ENCODE measurements around the gene ANKRD40CL. TPM values are rescaled to one million over a fixed set of nuclear protein-coding genes. Genes with fewer than 3 reads are reported as not detected.

Gene ANKRD40CL
- total RNA-seq, 2 experiments from 2014 or later, result not detected

DNA sequence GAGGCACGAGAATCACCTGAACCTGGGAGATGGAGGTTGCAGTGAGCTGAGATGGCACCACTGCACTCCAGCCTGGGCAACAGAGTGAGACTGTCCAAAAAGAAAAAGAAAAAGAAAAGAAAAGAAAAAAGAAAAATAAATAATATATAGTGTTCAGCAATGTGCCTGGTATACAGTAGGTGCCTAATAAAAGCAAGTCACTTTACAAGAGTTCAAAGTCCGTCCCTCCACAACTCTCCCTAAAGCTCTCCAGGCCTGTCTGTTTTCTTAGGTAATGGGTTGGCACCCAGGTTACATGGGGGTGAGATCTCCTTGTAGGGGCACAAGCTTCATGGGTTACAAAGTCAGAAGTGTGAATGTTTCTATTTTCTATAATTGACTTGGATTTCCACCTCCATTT, 16.6 kb upstream of the ANKRD40CL start:
- no peak overlapping the region for H3K27ac ChIP-seq (ENCODE audit: low read depth in 1 of 2, low read length in 2 of 2)
- Mint-ChIP-seq H3K4me3 (no peak overlapping the region), H3K9me3 (no peaks in the 10 kb centered on the region), H3K27me3 (peaks cover 5% of the 10 kb centered on the region), H3K27ac (no peak overlapping the region), H3K36me3 (ENCODE audit: low read depth) (no peaks in the 10 kb centered on the region), H3K4me1 (ENCODE audit: low read depth) (peaks cover 29% of the 10 kb centered on the region)
- POLR2A ChIA-PET, result interaction anchor here (0.6 to 2.1 kb wide), 2 partner anchors 82 to 422 kb away, joined by 3 to 6 read pairs; partner anchors contain the start of gene TOB1
- H3K36me3 ChIP-seq (ENCODE audit: insufficient read depth, low read length), result no peaks in the 10 kb centered on the region
- TF ChIP-seq, protein P1, sequence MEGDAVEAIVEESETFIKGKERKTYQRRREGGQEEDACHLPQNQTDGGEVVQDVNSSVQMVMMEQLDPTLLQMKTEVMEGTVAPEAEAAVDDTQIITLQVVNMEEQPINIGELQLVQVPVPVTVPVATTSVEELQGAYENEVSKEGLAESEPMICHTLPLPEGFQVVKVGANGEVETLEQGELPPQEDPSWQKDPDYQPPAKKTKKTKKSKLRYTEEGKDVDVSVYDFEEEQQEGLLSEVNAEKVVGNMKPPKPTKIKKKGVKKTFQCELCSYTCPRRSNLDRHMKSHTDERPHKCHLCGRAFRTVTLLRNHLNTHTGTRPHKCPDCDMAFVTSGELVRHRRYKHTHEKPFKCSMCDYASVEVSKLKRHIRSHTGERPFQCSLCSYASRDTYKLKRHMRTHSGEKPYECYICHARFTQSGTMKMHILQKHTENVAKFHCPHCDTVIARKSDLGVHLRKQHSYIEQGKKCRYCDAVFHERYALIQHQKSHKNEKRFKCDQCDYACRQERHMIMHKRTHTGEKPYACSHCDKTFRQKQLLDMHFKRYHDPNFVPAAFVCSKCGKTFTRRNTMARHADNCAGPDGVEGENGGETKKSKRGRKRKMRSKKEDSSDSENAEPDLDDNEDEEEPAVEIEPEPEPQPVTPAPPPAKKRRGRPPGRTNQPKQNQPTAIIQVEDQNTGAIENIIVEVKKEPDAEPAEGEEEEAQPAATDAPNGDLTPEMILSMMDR (IDR thresholded peaks at IDR 0.05), result no peak
- H3K4me1 ChIP-seq (ENCODE audit: insufficient read depth, low read length), result peaks cover 35% of the 10 kb centered on the region
- no peaks in the 10 kb centered on the region for H3K9me3 ChIP-seq (ENCODE audit: control insufficient read depth in 1 of 2, insufficient read depth in 1 of 2, low read length in 2 of 2)
- ATAC-seq (ENCODE audit: poor library complexity), result no peak
- H3K4me3 ChIP-seq (ENCODE audit: low read length), result no peak overlapping the region
- CTCF ChIA-PET, result interaction anchor here (1.1 to 1.6 kb wide), 2 partner anchors 69 to 174 kb away, joined by 4 to 6 read pairs; no protein-coding TSS in a partner anchor
- H3K27me3 ChIP-seq (ENCODE audit: control insufficient read depth in 1 of 2, insufficient read depth in 2 of 2, low read length in 2 of 2), result no peaks in the 10 kb centered on the region
- no peak for DNase-seq
- intact Hi-C loops (cut with DNase I, micrococcal nuclease), result loop anchor here (1.0 kb wide), 2 partner anchors 58 to 172 kb away; no protein-coding TSS in a partner anchor

DNA sequence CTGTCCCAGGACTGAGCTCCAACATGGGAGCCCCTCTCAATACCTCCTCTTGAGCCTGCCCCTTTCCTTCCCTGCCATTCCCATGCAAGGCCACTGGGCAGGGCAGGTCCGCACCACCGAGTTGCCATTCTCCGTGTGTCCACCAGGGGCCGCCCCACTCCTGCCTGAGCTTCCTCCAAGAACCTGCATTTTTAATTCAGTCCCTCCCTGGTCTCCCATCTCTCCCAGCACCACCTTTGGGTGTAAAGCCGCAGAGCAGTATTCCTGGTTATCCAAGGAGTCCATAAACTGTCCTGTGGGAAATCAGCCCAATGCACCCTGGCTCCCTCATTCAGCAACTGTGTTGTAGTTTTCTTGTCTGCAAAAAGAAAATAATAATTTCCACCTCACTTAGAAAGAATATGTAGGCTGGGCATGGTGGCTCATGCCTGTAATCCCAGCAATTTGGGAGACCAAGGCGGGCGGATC, 15.9 kb upstream of the ANKRD40CL start:
- ChIA-PET POLR2A (interaction anchor here (0.6 to 2.1 kb wide), 4 partner anchors 21 to 83 kb away, joined by 3 to 6 read pairs (median 4); partner anchors contain the start of gene TOB1), CTCF (interaction anchor here (0.5 to 1.6 kb wide), 20 partner anchors 10 to 182 kb away, joined by 3 to 9 read pairs (median 4); partner anchors contain the start of gene ANKRD40CL)
- H3K4me1 ChIP-seq (ENCODE audit: insufficient read depth, low read length), result peaks cover 36% of the 10 kb centered on the region
- H3K4me3 ChIP-seq (ENCODE audit: low read length), result no peak overlapping the region
- H3K27me3 ChIP-seq (ENCODE audit: control insufficient read depth in 1 of 2, insufficient read depth in 2 of 2, low read length in 2 of 2), result no peaks in the 10 kb centered on the region
- no peak overlapping the region for H3K27ac ChIP-seq (ENCODE audit: low read depth in 1 of 2, low read length in 2 of 2)
- intact Hi-C loops (cut with DNase I, micrococcal nuclease), result loop anchor here (1.0 kb wide), 2 partner anchors 59 to 173 kb away; no protein-coding TSS in a partner anchor
- H3K27me3 Mint-ChIP-seq, result peaks cover 5% of the 10 kb centered on the region
- H3K4me1 Mint-ChIP-seq (ENCODE audit: low read depth), result peaks cover 35% of the 10 kb centered on the region
- TF ChIP-seq, protein P1 (IDR thresholded peaks at IDR 0.05), result peak; percentile 95
- H3K9me3 Mint-ChIP-seq, result no peaks in the 10 kb centered on the region
- H3K4me3 Mint-ChIP-seq, result peak overlapping the region; percentile 48
- H3K36me3 ChIP-seq (ENCODE audit: insufficient read depth, low read length), result no peaks in the 10 kb centered on the region
- no peaks in the 10 kb centered on the region for H3K36me3 Mint-ChIP-seq (ENCODE audit: low read depth)
- ATAC-seq (ENCODE audit: poor library complexity), result peak; percentile 65
- H3K27ac Mint-ChIP-seq, result no peak overlapping the region
- no peaks in the 10 kb centered on the region for H3K9me3 ChIP-seq (ENCODE audit: control insufficient read depth in 1 of 2, insufficient read depth in 1 of 2, low read length in 2 of 2)
- DNase-seq, result peak; percentile 64 to 87 (median 73)

DNA sequence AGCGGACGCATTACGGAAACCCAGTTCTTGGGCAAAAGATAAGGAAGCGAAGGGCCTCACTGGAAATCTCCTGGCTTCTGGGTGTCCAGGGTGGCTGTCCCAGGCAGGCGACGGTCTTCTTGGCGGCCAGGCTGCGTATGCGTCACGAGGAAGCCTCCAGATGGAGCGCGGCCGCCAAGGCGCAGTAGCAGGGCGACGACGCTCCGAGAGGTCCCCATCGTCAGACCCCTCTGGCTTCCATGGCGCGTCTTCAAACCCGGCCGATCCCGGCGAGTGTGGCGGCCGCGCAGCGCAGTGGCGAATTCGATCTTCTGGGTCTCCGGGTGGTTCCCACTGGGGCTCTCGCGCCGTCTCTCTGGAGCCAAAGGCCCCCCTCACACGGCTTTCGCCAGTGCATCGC, 13.8 kb upstream of the ANKRD40CL start:
- no peak overlapping the region for H3K27ac ChIP-seq (ENCODE audit: low read depth in 1 of 2, low read length in 2 of 2)
- peaks cover 36% of the 10 kb centered on the region for H3K4me1 ChIP-seq (ENCODE audit: insufficient read depth, low read length)
- H3K27me3 Mint-ChIP-seq, result peaks cover 5% of the 10 kb centered on the region
- intact Hi-C loops (cut with DNase I, micrococcal nuclease), result no loop called here
- no peaks in the 10 kb centered on the region for H3K36me3 ChIP-seq (ENCODE audit: insufficient read depth, low read length)
- H3K9me3 Mint-ChIP-seq, result no peaks in the 10 kb centered on the region
- no peak overlapping the region for H3K27ac Mint-ChIP-seq
- H3K9me3 ChIP-seq (ENCODE audit: control insufficient read depth in 1 of 2, insufficient read depth in 1 of 2, low read length in 2 of 2), result no peaks in the 10 kb centered on the region
- H3K4me3 Mint-ChIP-seq, result peak overlapping the region; percentile 71
- TF ChIP-seq, protein P1 (IDR thresholded peaks at IDR 0.05), result no peak
- ChIA-PET POLR2A (interaction anchor here (1.7 kb wide), 1 partner anchor 85 kb away, joined by 5 read pairs; the partner anchor contains the start of gene TOB1), CTCF (no interaction called here)
- H3K27me3 ChIP-seq (ENCODE audit: control insufficient read depth in 1 of 2, insufficient read depth in 2 of 2, low read length in 2 of 2), result no peaks in the 10 kb centered on the region
- peak in 2 of 14 experiments; percentile 3 to 25 for DNase-seq
- no peak for ATAC-seq (ENCODE audit: poor library complexity)
- H3K36me3 Mint-ChIP-seq (ENCODE audit: low read depth), result no peaks in the 10 kb centered on the region
- H3K4me3 ChIP-seq (ENCODE audit: low read length), result peak overlapping the region; percentile 17
- H3K4me1 Mint-ChIP-seq (ENCODE audit: low read depth), result peaks cover 35% of the 10 kb centered on the region
